Keratinocyte (primary cell): Measurements from ENCODE around the gene OR14I1. TPM values are rescaled to one million over a fixed set of nuclear protein-coding genes. Genes with fewer than 3 reads are reported as not detected.
"Not testable (repeated sequence)": the region's sequence is repeated elsewhere in the genome, so short reads cannot be mapped to it uniquely, and the experiment has no call there.

Source experiments
- DNase-seq: peaks from one replicate; pipeline ENCODE4 v3.0.0-alpha.2; 2011; ENCODE audit warnings: low read depth, missing footprints, low spot score
- FAIRE-seq: peaks from 2 replicates; lab custom pipeline; 2011; peaks lifted over from hg19 to GRCh38; lab: Jason Lieb, UNC
- H2AFZ ChIP-seq: 2 replicates; pipeline ENCODE4 v1.6.0; 2012; ENCODE audit warnings: low read length, control low read depth, inconsistent platforms; ENCODE audit not compliant: control insufficient read depth
- H3K27ac ChIP-seq: 2 replicates; pipeline ENCODE4 v1.5.1; 2011; ENCODE audit warnings: low read length; ENCODE audit not compliant: control insufficient read depth, insufficient read depth
- H3K27me3 ChIP-seq: 3 replicates; pipeline ENCODE4 v1.6.0; 2011; ENCODE audit warnings: low read length; ENCODE audit not compliant: control insufficient read depth, insufficient read depth; ENCODE audit errors: extremely low read depth
- H3K36me3 ChIP-seq, 2 experiments: 2 replicates in 1 of 2; 3 replicates in 1 of 2; pipeline ENCODE4 v1.5.1; 2011; ENCODE audit warnings: low read length in 2 of 2, mild to moderate bottlenecking in 1 of 2; ENCODE audit not compliant: control insufficient read depth in 2 of 2, insufficient read depth in 2 of 2; ENCODE audit errors: extremely low read depth in 1 of 2
- H3K4me1 ChIP-seq: 3 replicates; pipeline ENCODE4 v1.5.1; 2011; ENCODE audit warnings: low read length; ENCODE audit not compliant: control insufficient read depth, insufficient read depth; ENCODE audit errors: extremely low read depth
- H3K4me2 ChIP-seq: 3 replicates; pipeline ENCODE4 v1.6.0; 2011; ENCODE audit warnings: low read depth, low read length; ENCODE audit not compliant: control insufficient read depth, insufficient read depth; ENCODE audit errors: extremely low read depth
- H3K4me3 ChIP-seq, 3 experiments: fragments of 200-600 bp in 1 of 3; sonication (generic) in 1 of 3; 2 replicates in 2 of 3; 3 replicates in 1 of 3; pipeline ENCODE4 v1.5.1; 2011 to 2016; ENCODE audit warnings: low read length in 3 of 3, mild to moderate bottlenecking in 3 of 3, control low read depth in 2 of 3, inconsistent platforms in 1 of 3, low read depth in 1 of 3, mixed read lengths in 1 of 3, mixed run types in 1 of 3, moderate library complexity in 1 of 3; ENCODE audit not compliant: control insufficient read depth in 2 of 3, insufficient read depth in 2 of 3; ENCODE audit errors: extremely low read depth in 1 of 3
- H3K79me2 ChIP-seq: 2 replicates; pipeline ENCODE4 v1.6.0; 2012; ENCODE audit warnings: low read length; ENCODE audit not compliant: control insufficient read depth, insufficient read depth
- H3K9ac ChIP-seq: 3 replicates; pipeline ENCODE4 v1.6.0; 2011; ENCODE audit warnings: low read length; ENCODE audit not compliant: control insufficient read depth, insufficient read depth; ENCODE audit errors: extremely low read depth
- H3K9me1 ChIP-seq: 3 replicates; pipeline ENCODE4 v1.6.0; 2011; ENCODE audit warnings: low read length; ENCODE audit not compliant: control insufficient read depth, insufficient read depth; ENCODE audit errors: extremely low read depth
- H3K9me3 ChIP-seq: 2 replicates; pipeline ENCODE4 v1.5.1; 2012; ENCODE audit warnings: low read depth, low read length; ENCODE audit not compliant: control insufficient read depth
- H4K20me1 ChIP-seq: 3 replicates; pipeline ENCODE4 v1.6.0; 2011; ENCODE audit warnings: low read length; ENCODE audit not compliant: control insufficient read depth, insufficient read depth; ENCODE audit errors: extremely low read depth
- EZH2 ChIP-seq: IDR thresholded peaks from one replicate; pipeline ENCODE4 v1.6.1; 2012; ENCODE audit warnings: inconsistent platforms, mild to moderate bottlenecking, low read length, moderate library complexity
- dilution Hi-C: fragments of 300-500 bp; cut with MboI; formaldehyde crosslinking; loops from one replicate; pipeline ENCODE4 v1.7.0; 2020; ENCODE audit warnings: low sequenced_read_pairs; ENCODE audit not compliant: extremely low pct_ligation_motif_present
- polyA plus RNA-seq, 5 experiments: library from polyadenylated mRNA; depleted of rRNA in 3 of 5; stranded (reverse) in 3 of 5; stranded (forward) in 1 of 5; unstranded in 1 of 5; fragments of >200 nt; gene quantifications; 1 replicate in 1 of 5; 2 replicates in 3 of 5; 3 replicates in 1 of 5; pipeline versions ENCODE4 v1.2.1 to v1.2.3, GENCODE V29; 2011 to 2012; ENCODE audit warnings: missing spikeins in 2 of 5, low read depth in 1 of 5, low replicate concordance in 1 of 5
- TF ChIP-seq, protein P1 (sequence below), 3 experiments: IDR thresholded peaks in 1 of 3; conservative IDR thresholded peaks in 1 of 3; optimal IDR thresholded peaks in 1 of 3; 2 replicates in 2 of 3; 3 replicates in 1 of 3; pipeline versions ENCODE3 to v1.5.1; 2011; ENCODE audit warnings: low read length in 3 of 3, mild to moderate bottlenecking in 3 of 3, moderate library complexity in 2 of 3, control low read depth in 1 of 3, inconsistent platforms in 1 of 3; ENCODE audit not compliant: insufficient read depth in 2 of 3; ENCODE audit errors: extremely low read depth in 1 of 3

Gene OR14I1
- polyA plus RNA-seq, 1 donor (not counting 4 experiments of a cell fraction or from before 2014, with no cell fraction given), result not detected

DNA sequence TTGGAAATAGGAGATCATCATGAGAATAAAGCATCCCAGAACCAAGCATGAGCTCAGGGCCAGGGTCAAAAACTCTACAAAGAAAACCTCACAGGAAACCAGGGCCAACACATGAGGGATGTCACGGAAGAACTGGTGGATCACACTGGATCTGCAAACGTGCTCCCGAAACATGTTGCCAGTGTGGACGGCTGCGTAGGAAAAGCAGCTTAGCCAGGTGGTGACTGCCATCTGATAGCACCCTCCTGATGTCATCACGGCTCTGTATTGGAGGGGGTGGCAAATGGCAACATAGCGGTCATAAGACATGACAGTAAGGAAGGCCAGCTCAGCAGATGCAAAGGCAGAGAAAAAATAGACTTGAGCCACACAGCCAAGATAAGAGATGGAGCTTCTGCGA is 20.9 kb downstream of the OR14I1 start:
- Histone ChIP-seq H3K79me2 (no peaks in the 10 kb centered on the region), H3K36me3 (no peaks in the 10 kb centered on the region), H3K4me3 (no peak overlapping the region), H3K9ac (no peak overlapping the region), H3K9me3 (no peaks in the 10 kb centered on the region), H3K4me1 (no peaks in the 10 kb centered on the region), H3K27me3 (no peaks in the 10 kb centered on the region), H2AFZ (no peak overlapping the region), H4K20me1 (no peaks in the 10 kb centered on the region), H3K9me1 (no peaks in the 10 kb centered on the region), H3K27ac (no peak overlapping the region), H3K4me2 (no peak overlapping the region)
- TF ChIP-seq EZH2, result no peak
- TF ChIP-seq, protein P1, sequence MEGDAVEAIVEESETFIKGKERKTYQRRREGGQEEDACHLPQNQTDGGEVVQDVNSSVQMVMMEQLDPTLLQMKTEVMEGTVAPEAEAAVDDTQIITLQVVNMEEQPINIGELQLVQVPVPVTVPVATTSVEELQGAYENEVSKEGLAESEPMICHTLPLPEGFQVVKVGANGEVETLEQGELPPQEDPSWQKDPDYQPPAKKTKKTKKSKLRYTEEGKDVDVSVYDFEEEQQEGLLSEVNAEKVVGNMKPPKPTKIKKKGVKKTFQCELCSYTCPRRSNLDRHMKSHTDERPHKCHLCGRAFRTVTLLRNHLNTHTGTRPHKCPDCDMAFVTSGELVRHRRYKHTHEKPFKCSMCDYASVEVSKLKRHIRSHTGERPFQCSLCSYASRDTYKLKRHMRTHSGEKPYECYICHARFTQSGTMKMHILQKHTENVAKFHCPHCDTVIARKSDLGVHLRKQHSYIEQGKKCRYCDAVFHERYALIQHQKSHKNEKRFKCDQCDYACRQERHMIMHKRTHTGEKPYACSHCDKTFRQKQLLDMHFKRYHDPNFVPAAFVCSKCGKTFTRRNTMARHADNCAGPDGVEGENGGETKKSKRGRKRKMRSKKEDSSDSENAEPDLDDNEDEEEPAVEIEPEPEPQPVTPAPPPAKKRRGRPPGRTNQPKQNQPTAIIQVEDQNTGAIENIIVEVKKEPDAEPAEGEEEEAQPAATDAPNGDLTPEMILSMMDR (optimal IDR thresholded peaks at IDR 0.05 in 1 of 3, IDR thresholded peaks at IDR 0.05 in 1 of 3, conservative IDR thresholded peaks at IDR 0.05 in 1 of 3; ENCODE audit: extremely low read depth in 1 of 3, insufficient read depth in 2 of 3, low read length in 3 of 3), result no peak
- no peak for FAIRE-seq
- no peak for DNase-seq
- dilution Hi-C loops, result no loop called here

DNA sequence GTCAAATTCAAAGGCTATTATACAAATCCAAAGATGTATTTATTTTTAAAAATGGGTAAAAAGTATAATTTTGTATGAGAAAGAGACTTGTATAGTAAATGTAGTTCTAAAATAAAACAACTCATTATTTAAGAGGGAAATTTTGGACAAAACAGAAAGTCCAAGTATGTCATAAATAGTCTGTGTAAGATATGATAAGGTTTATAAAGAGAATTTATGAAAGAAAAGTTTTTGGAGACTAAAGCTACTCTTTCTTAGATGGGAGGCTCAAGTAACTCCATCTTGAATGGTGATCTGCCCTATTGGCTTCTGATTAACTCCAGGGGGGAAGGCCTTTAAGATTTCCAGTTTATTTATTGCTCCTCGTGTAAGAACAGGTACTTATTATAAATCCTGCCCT is 32.6 kb downstream of the OR14I1 start:
- Histone ChIP-seq H3K36me3 (no peaks in the 10 kb centered on the region), H3K27me3 (no peaks in the 10 kb centered on the region), H3K27ac (no peak overlapping the region), H3K9ac (no peak overlapping the region), H3K4me1 (no peaks in the 10 kb centered on the region), H3K9me3 (peaks cover 3% of the 10 kb centered on the region), H3K79me2 (no peaks in the 10 kb centered on the region), H4K20me1 (no peaks in the 10 kb centered on the region), H3K9me1 (no peaks in the 10 kb centered on the region), H3K4me2 (no peak overlapping the region), H2AFZ (no peak overlapping the region), H3K4me3 (no peak overlapping the region)
- TF ChIP-seq, protein P1 (optimal IDR thresholded peaks at IDR 0.05 in 1 of 3, IDR thresholded peaks at IDR 0.05 in 1 of 3, conservative IDR thresholded peaks at IDR 0.05 in 1 of 3; ENCODE audit: extremely low read depth in 1 of 3, insufficient read depth in 2 of 3, low read length in 3 of 3), result no peak
- no peak for TF ChIP-seq EZH2
- dilution Hi-C loops, result no loop called here
- DNase-seq (no peak), FAIRE-seq (no peak)

DNA sequence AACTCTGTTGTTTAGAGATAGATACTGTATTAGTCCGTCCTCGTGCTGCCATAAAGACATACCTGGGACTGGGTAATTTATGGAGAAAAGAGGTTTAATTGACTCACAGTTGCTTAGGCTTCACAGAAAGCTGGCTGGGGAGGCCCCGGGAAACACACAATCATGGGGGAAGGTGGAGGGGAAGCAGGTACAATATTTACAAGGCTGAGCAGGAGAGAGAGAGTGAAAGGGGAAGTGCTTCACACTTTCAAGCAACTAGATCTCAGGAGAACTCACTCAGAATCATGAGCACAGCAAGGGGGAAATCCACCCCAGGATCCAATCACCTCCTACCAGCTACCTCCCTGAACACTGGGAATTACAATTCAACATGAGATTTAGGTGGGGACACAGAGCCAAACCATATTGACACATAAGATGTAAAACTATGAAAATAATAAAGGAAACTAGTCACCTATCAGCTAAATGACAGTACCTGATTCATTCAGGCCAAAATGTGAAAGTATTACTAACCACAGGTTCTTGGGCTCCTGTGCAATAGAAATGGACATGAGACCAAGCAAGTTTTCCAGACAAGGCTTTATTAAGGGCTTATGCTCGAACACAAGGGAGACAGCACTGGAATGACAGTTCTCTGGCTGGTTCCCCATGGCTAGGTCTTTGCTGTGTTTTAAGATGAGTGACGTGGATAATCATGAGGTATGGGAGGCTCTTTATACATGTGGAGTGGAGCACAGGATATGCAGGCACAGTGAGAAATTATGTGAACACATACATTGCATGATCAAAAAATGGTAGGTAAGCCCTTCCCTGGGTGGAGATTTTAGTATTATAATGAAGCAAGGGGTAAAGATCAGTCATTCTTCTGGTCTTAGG is 38.9 kb downstream of the OR14I1 start:
- H3K9ac ChIP-seq, DNase-seq, H3K4me2 ChIP-seq, H2AFZ ChIP-seq, H3K9me1 ChIP-seq, H3K4me1 ChIP-seq, H3K79me2 ChIP-seq, H3K36me3 ChIP-seq, H3K9me3 ChIP-seq, H3K4me3 ChIP-seq, FAIRE-seq, dilution Hi-C loops, H4K20me1 ChIP-seq, H3K27me3 ChIP-seq, H3K27ac ChIP-seq: not testable (repeated sequence)
